ENCODE measurements around the gene STOX2.

DNA sequence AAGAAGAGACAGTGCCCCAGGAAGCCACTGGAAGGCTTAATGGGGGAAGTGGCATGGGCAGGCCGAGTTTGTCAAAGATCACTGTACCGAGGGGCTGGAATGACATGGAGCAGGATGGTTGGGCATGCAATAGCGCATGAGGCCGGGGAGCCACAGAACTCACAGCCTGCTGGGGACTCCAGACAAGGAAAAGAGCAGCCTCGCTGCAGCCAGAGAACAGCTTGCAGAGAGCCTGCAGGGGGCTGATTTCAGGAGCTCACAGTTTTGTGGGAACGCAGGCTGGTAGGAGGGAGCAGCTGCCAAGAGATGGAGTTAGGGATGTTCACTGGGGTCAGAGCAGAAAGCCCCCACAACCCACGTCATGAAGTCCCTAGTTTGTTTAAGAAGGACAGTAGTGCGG, 45.4 kb downstream of the STOX2 start:
- TF ChIP-seq, protein P1, sequence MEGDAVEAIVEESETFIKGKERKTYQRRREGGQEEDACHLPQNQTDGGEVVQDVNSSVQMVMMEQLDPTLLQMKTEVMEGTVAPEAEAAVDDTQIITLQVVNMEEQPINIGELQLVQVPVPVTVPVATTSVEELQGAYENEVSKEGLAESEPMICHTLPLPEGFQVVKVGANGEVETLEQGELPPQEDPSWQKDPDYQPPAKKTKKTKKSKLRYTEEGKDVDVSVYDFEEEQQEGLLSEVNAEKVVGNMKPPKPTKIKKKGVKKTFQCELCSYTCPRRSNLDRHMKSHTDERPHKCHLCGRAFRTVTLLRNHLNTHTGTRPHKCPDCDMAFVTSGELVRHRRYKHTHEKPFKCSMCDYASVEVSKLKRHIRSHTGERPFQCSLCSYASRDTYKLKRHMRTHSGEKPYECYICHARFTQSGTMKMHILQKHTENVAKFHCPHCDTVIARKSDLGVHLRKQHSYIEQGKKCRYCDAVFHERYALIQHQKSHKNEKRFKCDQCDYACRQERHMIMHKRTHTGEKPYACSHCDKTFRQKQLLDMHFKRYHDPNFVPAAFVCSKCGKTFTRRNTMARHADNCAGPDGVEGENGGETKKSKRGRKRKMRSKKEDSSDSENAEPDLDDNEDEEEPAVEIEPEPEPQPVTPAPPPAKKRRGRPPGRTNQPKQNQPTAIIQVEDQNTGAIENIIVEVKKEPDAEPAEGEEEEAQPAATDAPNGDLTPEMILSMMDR (IDR thresholded peaks at IDR 0.05), result no peak
- no peak for TF ChIP-seq POLR2A (IDR thresholded peaks at IDR 0.05)
